ENCODE measurements around the gene ZNF790.

DNA sequence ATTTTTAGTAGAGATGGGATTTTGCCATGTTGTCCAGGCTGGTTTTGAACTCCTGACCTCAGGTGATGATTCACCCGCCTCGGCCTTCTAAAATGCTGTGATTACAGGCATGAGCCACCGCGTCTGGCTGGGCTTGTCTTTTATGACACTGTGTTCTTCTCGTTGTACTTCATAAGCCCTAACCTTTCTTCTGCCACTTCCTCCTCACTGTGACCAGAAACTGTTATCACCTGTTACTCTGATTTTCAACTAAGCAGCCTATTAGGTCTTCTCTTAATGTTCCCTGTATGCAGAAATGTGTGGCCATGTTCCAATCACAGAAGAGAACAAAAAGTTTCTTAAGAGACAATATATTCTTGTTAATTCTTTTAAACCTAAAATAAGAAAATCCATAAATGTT, 16.4 kb downstream of the ZNF790 start:
- TF ChIP-seq, protein P1, sequence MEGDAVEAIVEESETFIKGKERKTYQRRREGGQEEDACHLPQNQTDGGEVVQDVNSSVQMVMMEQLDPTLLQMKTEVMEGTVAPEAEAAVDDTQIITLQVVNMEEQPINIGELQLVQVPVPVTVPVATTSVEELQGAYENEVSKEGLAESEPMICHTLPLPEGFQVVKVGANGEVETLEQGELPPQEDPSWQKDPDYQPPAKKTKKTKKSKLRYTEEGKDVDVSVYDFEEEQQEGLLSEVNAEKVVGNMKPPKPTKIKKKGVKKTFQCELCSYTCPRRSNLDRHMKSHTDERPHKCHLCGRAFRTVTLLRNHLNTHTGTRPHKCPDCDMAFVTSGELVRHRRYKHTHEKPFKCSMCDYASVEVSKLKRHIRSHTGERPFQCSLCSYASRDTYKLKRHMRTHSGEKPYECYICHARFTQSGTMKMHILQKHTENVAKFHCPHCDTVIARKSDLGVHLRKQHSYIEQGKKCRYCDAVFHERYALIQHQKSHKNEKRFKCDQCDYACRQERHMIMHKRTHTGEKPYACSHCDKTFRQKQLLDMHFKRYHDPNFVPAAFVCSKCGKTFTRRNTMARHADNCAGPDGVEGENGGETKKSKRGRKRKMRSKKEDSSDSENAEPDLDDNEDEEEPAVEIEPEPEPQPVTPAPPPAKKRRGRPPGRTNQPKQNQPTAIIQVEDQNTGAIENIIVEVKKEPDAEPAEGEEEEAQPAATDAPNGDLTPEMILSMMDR (conservative IDR thresholded peaks at IDR 0.05; ENCODE audit: low read depth, low read length), result no peak
- no peak for TF ChIP-seq EZH2 (IDR thresholded peaks at IDR 0.05; ENCODE audit: borderline replicate concordance, low read depth, low read length, poor library complexity, severe bottlenecking)
